Upper lobe of left lung (tissue), 6 donors: ENCODE results near the gene PCSK9. TPM values are rescaled to one million over a fixed set of nuclear protein-coding genes. Genes with fewer than 3 reads are reported as not detected.

Source experiments
- ATAC-seq, 2 donors: fragments of 200-7000 bp; cut with Tn5 transposase; one replicate each; pipeline ENCODE4 v1.9.1; 2022; ENCODE audit warnings: mild to moderate bottlenecking in 2 of 2, moderate library complexity in 2 of 2; ENCODE audit not compliant: low FRiP score in 2 of 2
- DNase-seq, 2 donors: peaks; one replicate each; pipeline ENCODE4 v3.0.0-alpha.2; 2019 to 2020
- H3K27ac ChIP-seq, 4 donors: fragments of 200-600 bp; sonication (generic); one replicate each; pipeline ENCODE4 v1.5.1; 2016 to 2019
- H3K27me3 ChIP-seq, 4 donors: fragments of 200-600 bp; sonication (generic); one replicate each; pipeline ENCODE4 v1.5.1; 2017 to 2019
- H3K36me3 ChIP-seq, 4 donors: fragments of 200-600 bp; sonication (generic); one replicate each; pipeline ENCODE4 v1.5.1; 2016 to 2019
- H3K4me1 ChIP-seq, 4 donors: fragments of 200-600 bp; sonication (generic); one replicate each; pipeline ENCODE4 v1.5.1; 2018 to 2019
- H3K4me3 ChIP-seq, 4 donors: fragments of 200-600 bp; sonication (generic); one replicate each; pipeline ENCODE4 v1.5.1; 2017 to 2019; ENCODE audit warnings: mild to moderate bottlenecking in 2 of 4, moderate library complexity in 1 of 4
- H3K9me3 ChIP-seq, 4 donors: fragments of 200-600 bp; sonication (generic); one replicate each; pipeline ENCODE4 v1.5.1; 2018 to 2019
- CTCF ChIP-seq, 6 experiments: fragments of 450-650 bp in 4 of 6; fragments of 200-600 bp in 2 of 6; sonication (generic) in 2 of 6; IDR thresholded peaks; one replicate each; pipeline ENCODE4 v1.5.1; 2016 to 2019; ENCODE audit warnings: antibody characterized with exemption in 6 of 6
- EP300 ChIP-seq, 4 donors: sonication (generic); formaldehyde crosslinking; IDR thresholded peaks; one replicate each; pipeline ENCODE4 v1.5.1; 2017; ENCODE audit warnings: antibody characterized with exemption in 4 of 4, control low read depth in 2 of 4
- POLR2A ChIP-seq, 4 donors: fragments of 450-650 bp; IDR thresholded peaks; one replicate each; pipeline ENCODE4 v1.5.1; 2016 to 2017; ENCODE audit warnings: antibody characterized with exemption in 4 of 4, mild to moderate bottlenecking in 2 of 4
- POLR2AphosphoS5 ChIP-seq, 2 donors: sonication (generic); formaldehyde crosslinking; IDR thresholded peaks; one replicate each; pipeline ENCODE4 v1.5.1; 2017; ENCODE audit warnings: antibody characterized with exemption in 2 of 2
- WGBS, 2 donors: methylation state at CpG; one replicate each; pipeline ENCODE4 v1.1.5; 2017 to 2018; 5-methylcytosine and 5-hydroxymethylcytosine counted together
- total RNA-seq, 6 donors: library from RNA; depleted of rRNA in 4 of 6; stranded (reverse); fragments of >200 nt in 4 of 6; gene quantifications; one replicate each; pipeline versions ENCODE4 v1.1.0 to v1.2.1, GENCODE V29; 2016 to 2021
- donor health status: DM: no; HTN: no; CAD: no; lungs with moderate emphysema.
- donor health status: DM: no; HTN: yes; CAD: no; lungs with severe emphysema.

PCSK9 gene
- total RNA-seq, 6 donors from 2014 or later, result 9.4 to 63.9 (median 31.5) TPM

- Histone ChIP-seq H3K27me3 (no peaks in the 10 kb centered on the region), H3K4me1 (peaks cover 12 to 20% (median 18%) of the 10 kb centered on the region in 4 donors), H3K27ac (no peak overlapping the region), H3K4me3 (no peak overlapping the region), H3K36me3 (peaks cover 10 to 29% (median 21%) of the 10 kb centered on the region in 4 donors), H3K9me3 (no peaks in the 10 kb centered on the region)
- 86% methylated on average over 7 of the region's 9 CpGs; no CpG with 5 or more reads in 1 of the 2 donors for WGBS, 2 donors
- no peak for ATAC-seq
- DNase-seq, result no peak
- TF ChIP-seq EP300 (IDR thresholded peaks at IDR 0.05) (no peak), POLR2AphosphoS5 (IDR thresholded peaks at IDR 0.05) (no peak), CTCF (IDR thresholded peaks at IDR 0.05) (no peak), POLR2A (IDR thresholded peaks at IDR 0.05) (no peak)
Measured at GRCh38 chr1:55063577-55063942, 24.2 kb downstream of the PCSK9 start.

- Histone ChIP-seq H3K9me3 (no peaks in the 10 kb centered on the region), H3K4me3 (no peak overlapping the region), H3K27ac (peak overlapping the region in 1 of 4 donors; percentile 13), H3K4me1 (peaks cover 12 to 20% (median 18%) of the 10 kb centered on the region in 4 donors), H3K27me3 (no peaks in the 10 kb centered on the region), H3K36me3 (peaks cover 15 to 34% (median 26%) of the 10 kb centered on the region in 4 donors)
- TF ChIP-seq POLR2AphosphoS5 (IDR thresholded peaks at IDR 0.05), result no peak
- no peak for TF ChIP-seq POLR2A (IDR thresholded peaks at IDR 0.05)
- no peak for TF ChIP-seq EP300 (IDR thresholded peaks at IDR 0.05)
- no peak for TF ChIP-seq CTCF (IDR thresholded peaks at IDR 0.05)
- 41 to 55% methylated on average over 2 to 12 of the region's 12 CpGs for WGBS, 2 donors
- ATAC-seq, result peak in 1 of 2 donors; percentile 1
- no peak for DNase-seq
Measured at GRCh38 chr1:55064071-55064581, 24.8 kb downstream of the PCSK9 start.

GRCh38 chr1:55064861-55065263 lies 25.5 kb downstream of the PCSK9 start:
- 39 to 47% methylated on average over 2 of the region's 2 CpGs for WGBS, 2 donors
- Histone ChIP-seq H3K4me3 (no peak overlapping the region), H3K27me3 (no peaks in the 10 kb centered on the region), H3K27ac (no peak overlapping the region), H3K4me1 (peaks cover 12 to 20% (median 18%) of the 10 kb centered on the region in 4 donors), H3K9me3 (no peaks in the 10 kb centered on the region), H3K36me3 (peaks cover 15 to 42% (median 30%) of the 10 kb centered on the region in 4 donors)
- ATAC-seq (peak; percentile 45 to 83), DNase-seq (no peak)
- TF ChIP-seq POLR2AphosphoS5 (IDR thresholded peaks at IDR 0.05) (peak; percentile 14 to 53), CTCF (IDR thresholded peaks at IDR 0.05) (no peak), EP300 (IDR thresholded peaks at IDR 0.05) (peak in 1 of 4 donors; percentile 13)

DNA sequence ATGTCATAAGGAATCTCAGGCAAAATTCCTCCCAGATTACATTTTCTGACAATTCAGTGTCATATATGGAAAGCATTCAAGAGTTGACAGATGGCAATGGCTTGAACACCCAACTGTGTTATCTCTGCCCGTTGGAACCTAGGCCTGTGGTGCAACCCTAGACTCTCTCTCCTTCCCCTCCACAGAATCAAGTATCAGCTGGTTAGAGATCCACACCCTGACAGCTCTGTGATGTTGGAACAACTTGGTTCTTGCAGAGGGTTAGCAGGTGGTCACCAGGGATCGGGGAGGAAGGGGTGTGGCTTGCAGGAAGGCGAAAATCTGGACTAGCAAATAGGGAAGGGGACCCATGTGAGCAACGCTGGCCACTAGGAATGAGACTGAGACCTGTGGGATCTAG lies 26.3 kb downstream of the PCSK9 start:
- Histone ChIP-seq H3K4me3 (no peak overlapping the region), H3K27ac (peak overlapping the region in 1 of 4 donors; percentile 33), H3K27me3 (no peaks in the 10 kb centered on the region), H3K36me3 (peaks cover 15 to 50% (median 37%) of the 10 kb centered on the region in 4 donors), H3K4me1 (peaks cover 12 to 20% (median 18%) of the 10 kb centered on the region in 4 donors), H3K9me3 (no peaks in the 10 kb centered on the region)
- DNase-seq (no peak), ATAC-seq (no peak)
- WGBS, 2 donors, result 88 to 96% methylated on average over 4 of the region's 4 CpGs
- TF ChIP-seq EP300 (IDR thresholded peaks at IDR 0.05) (no peak), POLR2A (IDR thresholded peaks at IDR 0.05) (no peak), POLR2AphosphoS5 (IDR thresholded peaks at IDR 0.05) (no peak), CTCF (IDR thresholded peaks at IDR 0.05) (no peak)
